H1 (cell line): ENCODE measurements around the gene MOSMO. TPM values are rescaled to one million over a fixed set of nuclear protein-coding genes. Genes with fewer than 3 reads are reported as not detected.

Experiments used
- CTCF ChIA-PET: fragments of 300-600 bp; sonication (Branson Sonifier 250); formaldehyde crosslinking; loops from one replicate; lab custom pipeline; 2021; ENCODE audit not compliant: partially characterized antibody; lab: Charles Lee
- POLR2A ChIA-PET: fragments of 300-600 bp; sonication (Branson Sonifier 250); formaldehyde crosslinking; loops from one replicate; lab custom pipeline; 2021; ENCODE audit warnings: inconsistent platforms; ENCODE audit not compliant: partially characterized antibody; lab: Charles Lee
- DNase-seq, 2 experiments: peaks; one replicate each; pipeline versions ENCODE4 v3.0.0 to v3.0.0-alpha.2; 2010 to 2022; ENCODE audit warnings: low spot score in 2 of 2, low read depth in 1 of 2, mixed read lengths in 1 of 2
- FAIRE-seq: peaks from 2 replicates; lab custom pipeline; 2011; peaks lifted over from hg19 to GRCh38; lab: Jason Lieb, UNC
- H2AFZ ChIP-seq: 2 replicates; pipeline ENCODE4 v1.8.1; 2012; ENCODE audit warnings: low read length, inconsistent platforms
- H2AK5ac ChIP-seq: 2 replicates; pipeline ENCODE4 v1.6.1; 2013; ENCODE audit warnings: low read depth, low read length
- H2BK120ac ChIP-seq: replicated peaks from 2 replicates; pipeline ENCODE3; 2013; ENCODE audit warnings: low read depth, low read length, inconsistent platforms
- H2BK12ac ChIP-seq: 2 replicates; pipeline ENCODE4 v1.6.1; 2013; ENCODE audit warnings: low read depth, low read length
- H2BK15ac ChIP-seq: 2 replicates; pipeline ENCODE4 v1.6.1; 2013; ENCODE audit warnings: low read length
- H2BK20ac ChIP-seq: 2 replicates; pipeline ENCODE4 v1.6.1; 2013; ENCODE audit warnings: low read length
- H2BK5ac ChIP-seq: 2 replicates; pipeline ENCODE4 v1.6.1; 2013; ENCODE audit warnings: low read depth, low read length
- H3K14ac ChIP-seq: 2 replicates; pipeline ENCODE4 v1.6.1; 2013; ENCODE audit warnings: inconsistent platforms; ENCODE audit not compliant: insufficient read length
- H3K18ac ChIP-seq: 2 replicates; pipeline ENCODE4 v1.6.1; 2013; ENCODE audit warnings: low read length; ENCODE audit errors: extremely low read depth
- H3K23ac ChIP-seq: 2 replicates; pipeline ENCODE4 v1.6.1; 2013; ENCODE audit warnings: inconsistent platforms; ENCODE audit not compliant: insufficient read length
- H3K23me2 ChIP-seq: 2 replicates; pipeline ENCODE4 v1.6.1; 2013; ENCODE audit warnings: low read depth, low read length
- H3K27ac ChIP-seq: 2 replicates; pipeline ENCODE4 v1.6.1; 2011; ENCODE audit warnings: low read depth, low read length, inconsistent platforms
- H3K27me3 ChIP-seq, 4 experiments: replicated peaks in 1 of 4; 1 replicate in 1 of 4; 2 replicates in 3 of 4; pipeline versions ENCODE4 v1.6.1 to v1.8.1; 2011 to 2013; ENCODE audit warnings: low read length in 3 of 4, mild to moderate bottlenecking in 3 of 4, inconsistent platforms in 2 of 4, mixed read lengths in 2 of 4, moderate library complexity in 1 of 4; ENCODE audit not compliant: control insufficient read depth in 3 of 4, insufficient read depth in 3 of 4; ENCODE audit errors: extremely low read depth in 1 of 4
- H3K36me3 ChIP-seq, 4 experiments: 2 replicates each; pipeline versions ENCODE4 v1.6.1 to v1.8.1; 2011 to 2013; ENCODE audit warnings: mild to moderate bottlenecking in 4 of 4, low read length in 3 of 4, moderate library complexity in 2 of 4, control low read depth in 1 of 4, inconsistent platforms in 1 of 4; ENCODE audit not compliant: insufficient read depth in 4 of 4, control insufficient read depth in 2 of 4
- H3K4ac ChIP-seq: replicated peaks from 2 replicates; pipeline ENCODE3; 2013; ENCODE audit warnings: low read length, low read depth, mixed read lengths, inconsistent platforms; ENCODE audit not compliant: insufficient read length
- H3K4me1 ChIP-seq, 4 experiments: replicated peaks in 1 of 4; 1 replicate in 1 of 4; 2 replicates in 3 of 4; pipeline versions ENCODE4 v1.6.1 to v1.8.1; 2011 to 2013; ENCODE audit warnings: low read length in 3 of 4, inconsistent platforms in 2 of 4, mixed read lengths in 1 of 4; ENCODE audit not compliant: insufficient read depth in 4 of 4, control insufficient read depth in 3 of 4
- H3K4me2 ChIP-seq, 2 experiments: 2 replicates each; pipeline versions ENCODE4 v1.6.1 to v1.8.1; 2011 to 2013; ENCODE audit warnings: low read depth in 2 of 2, low read length in 2 of 2, control low read depth in 1 of 2, inconsistent platforms in 1 of 2, mild to moderate bottlenecking in 1 of 2; ENCODE audit not compliant: insufficient read depth in 1 of 2
- H3K4me3 ChIP-seq, 4 experiments: fragments of 200-600, 300-600 bp in 1 of 4; sonication (generic), shearing (Covaris generic), sonication (Bioruptor Twin) in 1 of 4; 2 replicates each; pipeline versions ENCODE4 v1.5.1 to v1.8.1; 2011 to 2016; ENCODE audit warnings: low read length in 4 of 4, low read depth in 3 of 4, control low read depth in 2 of 4, inconsistent platforms in 2 of 4, mild to moderate bottlenecking in 2 of 4, mixed read lengths in 1 of 4, moderate library complexity in 1 of 4; ENCODE audit not compliant: insufficient read depth in 2 of 4; ENCODE audit errors: extremely low read depth in 1 of 4
- H3K56ac ChIP-seq: replicated peaks from 2 replicates; pipeline ENCODE3; 2013; ENCODE audit warnings: low read depth, mild to moderate bottlenecking, mixed read lengths, low read length, inconsistent platforms; ENCODE audit not compliant: insufficient read length
- H3K79me1 ChIP-seq: 2 replicates; pipeline ENCODE4 v1.6.1; 2013; ENCODE audit warnings: low read depth, low read length, control low read depth
- H3K79me2 ChIP-seq, 2 experiments: 2 replicates each; pipeline versions ENCODE4 v1.6.1 to v1.8.1; 2012 to 2013; ENCODE audit warnings: low read length in 2 of 2, mild to moderate bottlenecking in 2 of 2, inconsistent platforms in 1 of 2; ENCODE audit not compliant: insufficient read depth in 2 of 2, control insufficient read depth in 1 of 2
- H3K9ac ChIP-seq, 4 experiments: replicated peaks in 1 of 4; 1 replicate in 1 of 4; 2 replicates in 3 of 4; pipeline versions ENCODE4 v1.6.1 to v1.8.1; 2011 to 2013; ENCODE audit warnings: low read depth in 3 of 4, low read length in 3 of 4, control low read depth in 2 of 4, mild to moderate bottlenecking in 2 of 4, moderate library complexity in 2 of 4, inconsistent platforms in 1 of 4; ENCODE audit errors: extremely low read depth in 1 of 4
- H3K9me3 ChIP-seq, 2 experiments: 2 replicates each; pipeline versions ENCODE4 v1.6.1 to v1.8.1; 2012 to 2013; ENCODE audit warnings: mild to moderate bottlenecking in 2 of 2, moderate library complexity in 2 of 2, control low read depth in 1 of 2, inconsistent platforms in 1 of 2, low read depth in 1 of 2, low read length in 1 of 2, mixed read lengths in 1 of 2; ENCODE audit not compliant: insufficient read depth in 2 of 2
- H4K20me1 ChIP-seq, 2 experiments: replicated peaks in 1 of 2; 2 replicates each; pipeline versions ENCODE3 to v1.8.1; 2011 to 2013; ENCODE audit warnings: inconsistent platforms in 2 of 2, low read length in 2 of 2, mild to moderate bottlenecking in 1 of 2; ENCODE audit not compliant: insufficient read depth in 2 of 2, control insufficient read depth in 1 of 2
- H4K5ac ChIP-seq: 2 replicates; pipeline ENCODE4 v1.6.1; 2013; ENCODE audit warnings: low read length, low read depth, mixed read lengths, inconsistent platforms; ENCODE audit not compliant: insufficient read length
- H4K8ac ChIP-seq: 2 replicates; pipeline ENCODE4 v1.8.0; 2013; ENCODE audit warnings: mild to moderate bottlenecking, moderate library complexity, low read length, inconsistent platforms; ENCODE audit not compliant: insufficient read depth; ENCODE audit errors: extremely low read depth
- H4K91ac ChIP-seq: replicated peaks from 2 replicates; pipeline ENCODE3; 2013; ENCODE audit warnings: low read length, mixed read lengths, inconsistent platforms; ENCODE audit not compliant: insufficient read length
- CBX8 ChIP-seq: fragments of 300-800, 300-1000 bp; sonication (generic); IDR thresholded peaks from 2 replicates; pipeline ENCODE4 v1.7.1; 2016; ENCODE audit warnings: low read depth, low read length, borderline replicate concordance
- CHD2 ChIP-seq: IDR thresholded peaks from 2 replicates; pipeline ENCODE4 v1.6.1; 2012; ENCODE audit warnings: low read length, improper control_type of control experiment
- GABPA ChIP-seq: IDR thresholded peaks from 2 replicates; pipeline ENCODE4 v1.6.1; 2011; ENCODE audit warnings: mild to moderate bottlenecking, low read length, moderate library complexity, borderline replicate concordance; ENCODE audit not compliant: insufficient read depth
- KDM4A ChIP-seq: IDR thresholded peaks from one replicate; pipeline ENCODE4 v1.7.1; 2012; ENCODE audit warnings: low read depth, mild to moderate bottlenecking, moderate library complexity, low read length, inconsistent platforms; ENCODE audit not compliant: severe bottlenecking
- NANOG ChIP-seq: IDR thresholded peaks from 2 replicates; pipeline ENCODE4 v1.6.1; 2011; ENCODE audit warnings: low read length, low read depth, mild to moderate bottlenecking, inconsistent platforms; ENCODE audit not compliant: insufficient read depth, poor library complexity, severe bottlenecking
- POLR2A ChIP-seq, 2 experiments: IDR thresholded peaks; 1 replicate in 1 of 2; 2 replicates in 1 of 2; pipeline ENCODE4 v1.6.1; 2011; ENCODE audit warnings: low read depth in 2 of 2, low read length in 2 of 2, mild to moderate bottlenecking in 2 of 2; ENCODE audit errors: control extremely low read depth in 1 of 2
- POU5F1 ChIP-seq: IDR thresholded peaks from 2 replicates; pipeline ENCODE4 v1.6.1; 2011; ENCODE audit warnings: low read depth, mild to moderate bottlenecking, low read length, moderate library complexity
- RBBP5 ChIP-seq: IDR thresholded peaks from 2 replicates; pipeline ENCODE4 v1.7.1; 2012; ENCODE audit warnings: low read depth, mild to moderate bottlenecking, inconsistent platforms, low read length, moderate library complexity, borderline replicate concordance
- RFX5 ChIP-seq: IDR thresholded peaks from 2 replicates; pipeline ENCODE4 v1.6.1; 2011; ENCODE audit warnings: low read depth, low read length, improper control_type of control experiment, borderline replicate concordance
- RNF2 ChIP-seq: fragments of 200-900, 300-1000 bp; sonication (generic); IDR thresholded peaks from 2 replicates; pipeline ENCODE4 v1.7.1; 2016; ENCODE audit warnings: borderline replicate concordance, low read depth, mild to moderate bottlenecking, antibody characterized with exemption, low read length; ENCODE audit not compliant: poor library complexity, severe bottlenecking; ENCODE audit errors: missing control alignments
- SIRT6 ChIP-seq: IDR thresholded peaks from one replicate; pipeline ENCODE4 v1.7.1; 2012; ENCODE audit warnings: low read length, inconsistent platforms
- SP1 ChIP-seq: IDR thresholded peaks from 2 replicates; pipeline ENCODE4 v1.6.1; 2011; ENCODE audit warnings: low read depth, low read length
- SRF ChIP-seq: IDR thresholded peaks from 2 replicates; pipeline ENCODE4 v1.6.1; 2011; ENCODE audit warnings: mild to moderate bottlenecking, low read depth, low read length, moderate library complexity
- TCF12 ChIP-seq: IDR thresholded peaks from 2 replicates; pipeline ENCODE4 v1.6.1; 2011; ENCODE audit warnings: low read depth, mild to moderate bottlenecking, low read length
- TEAD4 ChIP-seq: IDR thresholded peaks from 2 replicates; pipeline ENCODE4 v1.6.1; 2012; ENCODE audit warnings: low read depth, low read length, inconsistent platforms, mixed read lengths
- WGBS, 2 experiments: shearing (Covaris generic) in 1 of 2; methylation state at CpG; one replicate each; pipeline versions ENCODE4 v1.1.6 to v1.1.7; 2013 to 2015; ENCODE audit warnings: low lambda C conversion rate in 2 of 2, mixed read lengths in 2 of 2, inconsistent platforms in 1 of 2, low coverage in 1 of 2, missing lambda C conversion rate in 1 of 2; ENCODE audit not compliant: insufficient replicate concordance in 2 of 2, insufficient coverage in 1 of 2, insufficient read length in 1 of 2; ENCODE audit errors: extremely low coverage in 1 of 2, missing lambda C conversion rate in 1 of 2; 5-methylcytosine and 5-hydroxymethylcytosine counted together
- polyA plus RNA-seq, 7 experiments: library from polyadenylated mRNA; depleted of rRNA in 3 of 7; stranded (reverse) in 5 of 7; unstranded in 2 of 7; fragments of >200 nt in 5 of 7; fragments of 200-250 nt in 2 of 7; gene quantifications; 1 replicate in 5 of 7; 2 replicates in 1 of 7; 4 replicates in 1 of 7; pipeline versions ENCODE4 v1.2.1 to v1.2.3, GENCODE V29; 2011 to 2013; ENCODE audit warnings: missing spikeins in 2 of 7, mixed read lengths in 2 of 7
- total RNA-seq: library from RNA; stranded (reverse); fragmentation: NEBNext Ultra II Directional; extraction: Animal tissue kit (Norgen Biotek cat#: 25700); gene quantifications from 2 replicates; pipeline ENCODE4 v1.2.1, GENCODE V29; 2021

MOSMO gene
- total and polyA plus RNA-seq, 2 of the 8 experiments (the other 6 are each of a cell fraction or from before 2014, with no cell fraction given): 8.6 to 14.8 TPM

- Histone ChIP-seq H3K4ac (no peak overlapping the region), H3K18ac (no peak overlapping the region), H3K23ac (no peak overlapping the region), H3K14ac (no peak overlapping the region), H2BK12ac (no peak overlapping the region), H3K9me3 (no peaks in the 10 kb centered on the region), H3K27ac (no peak overlapping the region), H3K27me3 (no peaks in the 10 kb centered on the region), H3K4me3 (no peak overlapping the region), H3K9ac (no peak overlapping the region), H3K79me2 (no peaks in the 10 kb centered on the region), H2AK5ac (no peak overlapping the region), H4K8ac (no peak overlapping the region), H2BK20ac (no peak overlapping the region), H4K5ac (no peak overlapping the region), H2BK15ac (no peak overlapping the region), H4K20me1 (peaks cover 0 to 3% of the 10 kb centered on the region in 2 experiments), H2BK5ac (no peak overlapping the region), H3K56ac (no peak overlapping the region), H3K4me1 (no peaks in the 10 kb centered on the region), H3K4me2 (no peak overlapping the region), H3K79me1 (no peaks in the 10 kb centered on the region), H3K23me2 (no peaks in the 10 kb centered on the region), H2BK120ac (no peak overlapping the region), H4K91ac (no peak overlapping the region), H2AFZ (no peak overlapping the region), H3K36me3 (peaks cover 35 to 92% (median 78%) of the 10 kb centered on the region in 4 experiments)
- ChIA-PET CTCF (interaction anchor here (1.0 kb wide), 3 partner anchors 9 to 115 kb away, joined by 3 to 4 read pairs (median 3); no protein-coding TSS in a partner anchor), POLR2A (interaction anchor here (0.8 to 1.5 kb wide), 4 partner anchors 9 to 142 kb away, joined by 3 to 7 read pairs (median 4); partner anchors contain the start of gene UQCRC2)
- 88% methylated on average over 5 of the region's 5 CpGs; no CpG with 5 or more reads in 1 of the 2 experiments for WGBS, 2 experiments
- no peak for FAIRE-seq
- DNase-seq: no peak
- no peak for TF ChIP-seq SP1
- no peak for TF ChIP-seq SIRT6
- no peak for TF ChIP-seq GABPA
- no peak for TF ChIP-seq SRF
- no peak for TF ChIP-seq POU5F1
- TF ChIP-seq RNF2: no peak
- TF ChIP-seq POLR2A (IDR thresholded peaks at IDR 0.05; ENCODE audit: control extremely low read depth in 1 of 2, low read depth in 2 of 2, low read length in 2 of 2): no peak
- no peak for TF ChIP-seq RBBP5
- no peak for TF ChIP-seq NANOG
- TF ChIP-seq CHD2: no peak
- TF ChIP-seq KDM4A: no peak
- no peak for TF ChIP-seq TEAD4
- TF ChIP-seq RFX5: no peak
- no peak for TF ChIP-seq TCF12
- TF ChIP-seq CBX8: no peak
These were observed 45.4 kb upstream of the MOSMO start for GRCh38 chr16:21962475-21962874.
